Psoas muscle (tissue), 8 donors: ENCODE results near the gene TBX22. TPM values are rescaled to one million over a fixed set of nuclear protein-coding genes. Genes with fewer than 3 reads are reported as not detected.

Experiments used
- ATAC-seq, 4 donors: fragments of 200-7000 bp; cut with Tn5 transposase; one replicate each; pipeline ENCODE4 v1.9.1; 2020; ENCODE audit warnings: moderate library complexity in 3 of 4, mild to moderate bottlenecking in 2 of 4
- DNase-seq, 2 donors: peaks; one replicate each; pipeline ENCODE4 v3.0.0-alpha.2; 2020
- H3K27ac ChIP-seq: fragments of 200-600 bp; one replicate; pipeline ENCODE4 v1.8.0; 2022
- H3K27me3 ChIP-seq, 3 donors: fragments of 200-600 bp in 1 of 3; one replicate each; pipeline versions ENCODE4 v1.6.1 to v1.8.0; 2013 to 2022; ENCODE audit warnings: low read length in 2 of 3, mild to moderate bottlenecking in 2 of 3, moderate library complexity in 1 of 3; ENCODE audit not compliant: insufficient read depth in 3 of 3
- H3K36me3 ChIP-seq, 2 donors: fragments of 200-600 bp in 1 of 2; one replicate each; pipeline versions ENCODE4 v1.6.1 to v1.8.0; 2013 to 2022; ENCODE audit warnings: low read depth in 1 of 2, mild to moderate bottlenecking in 1 of 2, moderate library complexity in 1 of 2; ENCODE audit not compliant: insufficient read depth in 1 of 2
- H3K4me1 ChIP-seq: fragments of 200-600 bp; one replicate; pipeline ENCODE4 v1.8.0; 2022
- H3K4me3 ChIP-seq: fragments of 200-600 bp; one replicate; pipeline ENCODE4 v1.8.0; 2022; ENCODE audit warnings: mild to moderate bottlenecking
- H3K9me3 ChIP-seq: fragments of 200-600 bp; one replicate; pipeline ENCODE4 v1.8.0; 2022
- CTCF ChIP-seq: fragments of 200-600 bp; IDR thresholded peaks from one replicate; pipeline ENCODE4 v1.8.0; 2022; ENCODE audit warnings: antibody characterized with exemption
- WGBS, 3 donors: extraction: QIAGEN DNeasy Blood & Tissue Kit; methylation state at CpG; one replicate each; pipeline versions ENCODE4 v1.1.6 to v1.1.7; 2013; 5-methylcytosine and 5-hydroxymethylcytosine counted together
- intact Hi-C, 2 donors: fragments of 100-400 bp; cut with DNase I; formaldehyde crosslinking; loops; one replicate each; pipeline versions ENCODE4 v1.11.0 to v1.14.2; 2022
- long read RNA-seq, 2 donors: library from polyadenylated mRNA; unstranded; transcript quantifications; one replicate each; pipeline ENCODE4 v2.0.0, GENCODE V29; 2021
- polyA plus RNA-seq, 3 donors: library from polyadenylated mRNA; stranded (reverse); fragments of 200-250 nt; gene quantifications; one replicate each; pipeline ENCODE4 v1.2.3, GENCODE V29; 2013
- total RNA-seq, 4 donors: library from RNA; stranded (reverse); fragmentation: NEBNext Ultra II Directional in 2 of 4; extraction: Animal tissue kit (Norgen Biotek cat#: 25700) in 2 of 4; gene quantifications; one replicate each; pipeline versions ENCODE4 v1.2.1 to v1.2.4, GENCODE V29; 2021 to 2023
- donor health status: healthy with polysubstance abuse.
- donor health status: DM: no; HTN: no; CAD: no; lungs with moderate emphysema.
- donor health status: Bipolar disorder and iron deficiency.
- donor health status: healthy.
- donor health status: DM: yes; HTN: yes; CAD: no.
- donor health status: DM: no; HTN: no; CAD: no.
- donor health status: DM: no; HTN: no; CAD: no.
- donor health status: DM: yes; HTN: yes; CAD: no.

Gene TBX22
- total RNA-seq (not detected), polyA plus RNA-seq (under 1 TPM in 1 of 3 donors, not detected in 2; 0.01 TPM)
- long read RNA-seq, donor 1: 0 reads
- long read RNA-seq, donor 2: 0 reads

GRCh38 chrX:80014141-80014940, at the start of gene TBX22:
TBX22 (plus strand) TSS chrX:80014753; CDS start chrX:80022270, 7,517 bp downstream.
- no peaks in the 10 kb centered on the region for H3K36me3 ChIP-seq
- TF ChIP-seq CTCF: no peak
- no peak for ATAC-seq
- no peaks in the 10 kb centered on the region for H3K4me1 ChIP-seq
- WGBS, 3 donors: 33 to 49% (median 47%) methylated on average over 5 of the region's 5 CpGs
- H3K27ac ChIP-seq: no peak within 1 kb of the TSS
- no peak within 1 kb of the TSS for H3K4me3 ChIP-seq
- H3K27me3 ChIP-seq: peaks cover 0 to 13% (median 0%) of the 10 kb centered on the region in 3 donors
- no peak for DNase-seq
- intact Hi-C loops: no loop called here
- H3K9me3 ChIP-seq: no peaks in the 10 kb centered on the region

- Histone ChIP-seq H3K27ac (no peak overlapping the region), H3K9me3 (peaks cover 5% of the 10 kb centered on the region), H3K4me3 (no peak overlapping the region), H3K27me3 (no peaks in the 10 kb centered on the region), H3K36me3 (no peaks in the 10 kb centered on the region), H3K4me1 (no peaks in the 10 kb centered on the region)
- DNase-seq (no peak), ATAC-seq (no peak)
- no peak for TF ChIP-seq CTCF
- intact Hi-C loops: no loop called here
Measured at GRCh38 chrX:79975605-79976004, 38.9 kb upstream of the TBX22 start.

- Histone ChIP-seq H3K27ac (no peak overlapping the region), H3K27me3 (no peaks in the 10 kb centered on the region), H3K36me3 (no peaks in the 10 kb centered on the region), H3K4me1 (no peaks in the 10 kb centered on the region), H3K4me3 (no peak overlapping the region), H3K9me3 (no peaks in the 10 kb centered on the region)
- no peak for TF ChIP-seq CTCF
- 37 to 50% (median 46%) methylated on average over 2 of the region's 2 CpGs for WGBS, 3 donors
- DNase-seq (no peak), ATAC-seq (no peak)
- intact Hi-C loops: no loop called here
Measured at GRCh38 chrX:80004458-80004857, 10.1 kb upstream of the TBX22 start.

- TF ChIP-seq CTCF: no peak
- 72 to 79% (median 76%) methylated on average over 10 of the region's 10 CpGs for WGBS, 3 donors
Measured at GRCh38 chrX:80011522-80011921, 3.0 kb upstream of the TBX22 start.

More at GRCh38 chrX:80011522-80011921, 3.0 kb upstream of the TBX22 start:
- DNase-seq (no peak), ATAC-seq (no peak)
- intact Hi-C loops: no loop called here
- no peak overlapping the region for H3K4me3 ChIP-seq
- no peaks in the 10 kb centered on the region for H3K4me1 ChIP-seq
- peaks cover 0 to 13% (median 0%) of the 10 kb centered on the region in 3 donors for H3K27me3 ChIP-seq
- H3K9me3 ChIP-seq: no peaks in the 10 kb centered on the region
- H3K27ac ChIP-seq: no peak overlapping the region
- H3K36me3 ChIP-seq: no peaks in the 10 kb centered on the region
